Cardiac fibroblast (primary cell): ENCODE data around the gene EDC3.
A peak's percentile ranks its signal among the peaks of the same experiment; 100 is the strongest.

Experiments used
- DNase-seq, 2 donors: peaks; one replicate each; pipeline versions ENCODE4 v3.0.0 to v3.0.0-alpha.2; 2010; ENCODE audit warnings: low read depth in 2 of 2
- H3K4me3 ChIP-seq, 2 donors: replicated peaks in 1 of 2; 1 replicate in 1 of 2; 2 replicates in 1 of 2; pipeline ENCODE4 v1.5.1; 2011; ENCODE audit warnings: low read depth in 2 of 2, low read length in 2 of 2, mild to moderate bottlenecking in 2 of 2, moderate library complexity in 1 of 2
- CTCF ChIP-seq: IDR thresholded peaks from one replicate; pipeline ENCODE4 v1.5.1; 2011; ENCODE audit warnings: low read depth, mild to moderate bottlenecking, low read length, inconsistent platforms

The EDC3 gene

GRCh38 chr15:74648051-74648842 lies 47.6 kb downstream of the EDC3 start:
- no peak overlapping the region for H3K4me3 ChIP-seq
- TF ChIP-seq CTCF = no peak
- DNase-seq = no peak

- no peak for TF ChIP-seq CTCF
- no peak overlapping the region for H3K4me3 ChIP-seq
- DNase-seq = no peak
Measured at GRCh38 chr15:74646480-74646879, 49.3 kb downstream of the EDC3 start.

- no peak for TF ChIP-seq CTCF
- no peak for DNase-seq
- no peak overlapping the region for H3K4me3 ChIP-seq
Measured at GRCh38 chr15:74643665-74644204, 52.1 kb downstream of the EDC3 start.

- DNase-seq = peak in 1 of 2 donors; percentile 37
- H3K4me3 ChIP-seq = no peak overlapping the region
- no peak for TF ChIP-seq CTCF
Measured at GRCh38 chr15:74642734-74643664, 52.8 kb downstream of the EDC3 start.

- H3K4me3 ChIP-seq = no peak overlapping the region
- DNase-seq = no peak
- no peak for TF ChIP-seq CTCF
Measured at GRCh38 chr15:74642348-74642733, 53.5 kb downstream of the EDC3 start.

GRCh38 chr15:74641151-74641550 lies 54.7 kb downstream of the EDC3 start:
- no peak for DNase-seq
- no peak for TF ChIP-seq CTCF
- no peak overlapping the region for H3K4me3 ChIP-seq
